NCI-H187 (cell line): ENCODE measurements around the gene NOS1AP.
"Not testable (repeated sequence)": the region's sequence is repeated elsewhere in the genome, so short reads cannot be mapped to it uniquely, and the experiment has no call there.

Experiments used
- DNase-seq, 2 experiments: peaks; one replicate each; lab custom pipeline; 2025; lab: John Stamatoyannopoulos, UW

The NOS1AP gene

GRCh38 chr1:162412002-162412401 lies 342.5 kb downstream of the NOS1AP start, which contains the start of gene SH2D1B:
SH2D1B (minus strand) TSS chr1:162412136; CDS start chr1:162412016, 120 bp downstream.
- no peak for DNase-seq

GRCh38 chr1:162416215-162416614 lies 346.7 kb downstream of the NOS1AP start:
- DNase-seq = no peak

DNA sequence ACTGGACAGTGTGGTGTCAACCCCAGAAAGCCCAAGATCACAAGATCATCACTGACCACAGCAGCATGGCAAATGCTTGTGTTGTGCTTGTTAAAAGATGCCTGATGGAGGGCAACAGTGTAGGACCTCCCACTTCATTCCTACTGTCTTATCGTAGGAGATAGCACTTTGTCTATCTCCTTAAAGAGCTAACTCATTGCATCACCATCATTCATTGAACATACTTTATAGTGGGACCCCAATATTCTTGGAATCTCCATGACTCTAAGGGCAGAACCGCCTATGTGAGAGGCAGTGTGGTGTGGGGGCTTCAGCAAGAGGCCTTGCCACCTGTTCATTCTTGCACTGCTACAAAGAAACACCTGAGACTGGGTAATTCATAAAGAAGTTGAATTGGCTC lies 347.4 kb downstream of the NOS1AP start:
- no peak for DNase-seq

DNA sequence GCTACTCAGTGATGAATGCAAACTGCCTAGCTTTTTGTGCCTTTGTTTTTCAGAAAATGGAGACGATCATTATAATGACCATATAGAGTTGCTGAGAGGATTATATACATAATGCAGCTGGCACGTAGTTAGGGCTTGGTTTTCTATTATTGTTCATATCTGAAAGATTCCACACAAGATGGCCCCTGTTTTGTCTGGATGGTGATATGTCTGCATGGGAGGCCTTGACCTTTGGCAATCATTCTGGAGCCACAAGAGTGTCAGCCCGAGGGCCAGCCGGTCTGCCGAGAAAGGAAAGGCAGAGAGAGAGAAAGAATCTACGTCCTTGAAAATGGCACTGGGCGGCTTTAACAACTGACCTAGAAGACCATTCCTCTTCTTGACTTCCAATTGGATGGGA lies 348.2 kb downstream of the NOS1AP start:
- DNase-seq = no peak

DNA sequence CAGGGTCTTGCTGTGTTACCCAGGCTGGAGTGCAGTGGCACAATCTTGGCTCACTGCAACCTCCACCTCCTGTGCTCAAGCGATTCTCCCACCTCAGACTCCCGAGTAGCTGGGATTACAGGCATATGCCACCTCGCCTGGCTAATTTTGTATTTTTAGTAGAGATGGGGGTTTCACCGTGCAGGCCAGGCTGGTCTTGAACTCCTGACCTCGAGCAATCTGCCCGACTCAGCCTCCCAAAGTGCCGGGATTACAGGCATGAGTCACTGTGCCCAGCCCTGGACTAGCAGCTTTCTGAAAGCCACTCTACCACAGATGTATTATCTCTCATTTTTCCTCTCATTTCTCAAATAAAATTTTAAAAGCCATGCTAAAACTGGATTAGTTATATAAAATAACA lies 349.1 kb downstream of the NOS1AP start:
- DNase-seq = not testable (repeated sequence)

DNA sequence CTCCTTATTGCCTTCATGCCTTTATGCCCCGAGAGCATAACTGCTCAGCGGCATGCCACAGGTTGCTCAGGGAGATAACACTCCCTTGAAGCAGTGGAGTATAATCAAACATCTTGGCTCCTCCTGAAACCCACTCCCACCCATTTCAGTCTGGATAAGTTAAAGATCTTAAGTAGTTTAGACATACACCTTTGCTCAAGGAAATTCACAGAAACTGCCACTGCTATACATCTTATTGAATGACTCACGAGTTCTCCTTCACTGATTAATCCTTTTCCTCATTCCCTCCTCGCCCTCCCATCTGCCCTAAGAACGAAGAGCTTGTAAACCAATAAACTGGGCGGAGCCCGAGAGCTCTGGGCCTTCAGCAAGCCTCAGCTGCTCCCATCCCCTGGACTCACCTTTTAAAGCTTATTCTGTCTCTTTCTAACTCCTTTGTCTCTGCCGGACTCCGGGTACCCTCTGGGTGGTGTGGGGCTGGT lies 350.0 kb downstream of the NOS1AP start:
- DNase-seq = not testable (repeated sequence)
